Neural crest cell (in vitro differentiated cells): ENCODE results near the gene SND1. TPM values are rescaled to one million over a fixed set of nuclear protein-coding genes. Genes with fewer than 3 reads are reported as not detected.

Experiments
- DNase-seq: peaks from one replicate; pipeline ENCODE4 v3.0.0; 2021; ENCODE audit warnings: low read depth, mixed read lengths, low spot score
- H3K27ac Mint-ChIP-seq: one replicate; pipeline ENCODE4 v1.8.0; 2021; ENCODE audit warnings: mild to moderate bottlenecking, mixed read lengths; ENCODE audit not compliant: unreplicated experiment
- H3K27me3 Mint-ChIP-seq: 2 replicates; pipeline ENCODE4 v1.8.0; 2021; ENCODE audit warnings: low read depth, mild to moderate bottlenecking, mixed read lengths
- H3K36me3 Mint-ChIP-seq: 2 replicates; pipeline ENCODE4 v1.8.0; 2021; ENCODE audit warnings: low read depth, mild to moderate bottlenecking, mixed read lengths
- H3K4me1 Mint-ChIP-seq: 2 replicates; pipeline ENCODE4 v1.8.0; 2021; ENCODE audit warnings: mixed read lengths
- H3K4me3 Mint-ChIP-seq: one replicate; pipeline ENCODE4 v1.8.0; 2021; ENCODE audit warnings: mild to moderate bottlenecking, mixed read lengths
- H3K9me3 Mint-ChIP-seq: 2 replicates; pipeline ENCODE4 v1.8.0; 2021; ENCODE audit warnings: mixed read lengths
- total RNA-seq: library from RNA; stranded (reverse); gene quantifications from 2 replicates; pipeline ENCODE4 v1.2.1, GENCODE V29; 2021
- TF ChIP-seq, protein P1 (sequence below): fragments of 200-600 bp; sonication (generic); conservative IDR thresholded peaks from 2 replicates; pipeline ENCODE4 v1.5.0; 2021; ENCODE audit warnings: antibody characterized with exemption, mild to moderate bottlenecking

The SND1 gene
- total RNA-seq, 1 donor from 2014 or later: 184 TPM

DNA sequence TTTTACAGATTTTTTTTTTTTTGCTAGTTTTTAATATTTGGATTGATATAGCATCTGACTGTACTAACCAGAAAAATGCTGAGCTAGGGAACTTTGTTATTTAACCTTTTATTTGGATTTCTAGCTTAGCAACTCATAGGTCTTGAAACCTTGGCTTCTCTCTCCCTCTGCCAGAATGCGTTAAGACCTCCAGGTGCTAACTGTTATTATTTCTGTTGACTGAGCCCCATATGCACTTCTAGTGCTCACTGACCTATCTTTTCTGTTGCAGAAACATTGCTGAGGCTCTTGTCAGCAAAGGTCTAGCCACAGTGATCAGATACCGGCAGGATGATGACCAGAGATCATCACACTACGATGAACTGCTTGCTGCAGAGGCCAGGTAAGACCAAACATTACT, 235.6 kb downstream of the SND1 start:
- no peak overlapping the region for H3K27ac Mint-ChIP-seq

DNA sequence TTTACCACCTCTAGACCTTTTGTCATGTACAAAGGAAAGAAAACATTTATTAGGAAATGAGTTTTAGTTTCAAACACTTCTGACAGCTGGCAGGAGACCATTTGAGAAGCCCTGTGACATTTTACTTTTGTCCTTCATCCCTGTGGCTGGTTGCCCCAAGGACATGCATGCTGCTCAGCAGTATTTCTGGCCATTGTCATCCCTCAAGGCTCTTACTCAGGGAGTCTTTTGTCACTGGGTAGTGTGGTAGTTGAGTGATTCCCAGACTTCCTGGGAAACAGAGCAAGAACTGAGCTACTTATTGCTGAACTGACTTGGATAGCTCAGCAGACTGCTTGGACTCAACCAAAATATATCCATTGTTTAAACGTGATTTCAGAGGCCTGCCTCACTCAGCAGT, 236.4 kb downstream of the SND1 start:
- H3K4me1 Mint-ChIP-seq: peaks cover 37% of the 10 kb centered on the region
- DNase-seq: no peak
- no peak overlapping the region for H3K27ac Mint-ChIP-seq
- H3K4me3 Mint-ChIP-seq: no peak overlapping the region
- H3K9me3 Mint-ChIP-seq: no peaks in the 10 kb centered on the region
- TF ChIP-seq, protein P1, sequence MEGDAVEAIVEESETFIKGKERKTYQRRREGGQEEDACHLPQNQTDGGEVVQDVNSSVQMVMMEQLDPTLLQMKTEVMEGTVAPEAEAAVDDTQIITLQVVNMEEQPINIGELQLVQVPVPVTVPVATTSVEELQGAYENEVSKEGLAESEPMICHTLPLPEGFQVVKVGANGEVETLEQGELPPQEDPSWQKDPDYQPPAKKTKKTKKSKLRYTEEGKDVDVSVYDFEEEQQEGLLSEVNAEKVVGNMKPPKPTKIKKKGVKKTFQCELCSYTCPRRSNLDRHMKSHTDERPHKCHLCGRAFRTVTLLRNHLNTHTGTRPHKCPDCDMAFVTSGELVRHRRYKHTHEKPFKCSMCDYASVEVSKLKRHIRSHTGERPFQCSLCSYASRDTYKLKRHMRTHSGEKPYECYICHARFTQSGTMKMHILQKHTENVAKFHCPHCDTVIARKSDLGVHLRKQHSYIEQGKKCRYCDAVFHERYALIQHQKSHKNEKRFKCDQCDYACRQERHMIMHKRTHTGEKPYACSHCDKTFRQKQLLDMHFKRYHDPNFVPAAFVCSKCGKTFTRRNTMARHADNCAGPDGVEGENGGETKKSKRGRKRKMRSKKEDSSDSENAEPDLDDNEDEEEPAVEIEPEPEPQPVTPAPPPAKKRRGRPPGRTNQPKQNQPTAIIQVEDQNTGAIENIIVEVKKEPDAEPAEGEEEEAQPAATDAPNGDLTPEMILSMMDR: no peak
- no peaks in the 10 kb centered on the region for H3K27me3 Mint-ChIP-seq
- H3K36me3 Mint-ChIP-seq: peaks cover 26% of the 10 kb centered on the region

More for the DNA sequence above, 235.6 kb downstream of the SND1 start:
- H3K36me3 Mint-ChIP-seq: peaks cover 21% of the 10 kb centered on the region
- no peak overlapping the region for H3K4me3 Mint-ChIP-seq
- TF ChIP-seq, protein P1: no peak
- no peak for DNase-seq
- H3K9me3 Mint-ChIP-seq: no peaks in the 10 kb centered on the region
- H3K27me3 Mint-ChIP-seq: no peaks in the 10 kb centered on the region
- H3K4me1 Mint-ChIP-seq: peaks cover 37% of the 10 kb centered on the region

DNA sequence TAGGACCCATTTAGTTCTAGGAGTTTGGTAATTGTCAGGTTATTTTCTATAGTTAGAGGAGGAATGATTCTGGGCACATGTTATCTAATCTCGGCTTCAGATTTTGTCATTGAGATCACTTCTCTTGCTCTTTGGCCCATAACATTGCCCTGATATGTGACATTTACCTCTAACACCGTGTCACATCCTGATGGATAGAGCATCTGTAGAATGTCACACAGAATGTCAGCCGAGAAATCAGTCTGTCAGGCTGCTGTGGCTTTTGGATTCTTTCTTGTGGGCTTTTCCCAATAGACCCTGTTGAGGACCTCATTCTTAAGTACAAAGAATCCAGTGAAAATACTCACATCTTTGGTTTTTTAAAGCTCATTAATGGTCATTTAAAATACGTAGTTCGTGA, 236.8 kb downstream of the SND1 start:
- H3K4me3 Mint-ChIP-seq: no peak overlapping the region

DNA sequence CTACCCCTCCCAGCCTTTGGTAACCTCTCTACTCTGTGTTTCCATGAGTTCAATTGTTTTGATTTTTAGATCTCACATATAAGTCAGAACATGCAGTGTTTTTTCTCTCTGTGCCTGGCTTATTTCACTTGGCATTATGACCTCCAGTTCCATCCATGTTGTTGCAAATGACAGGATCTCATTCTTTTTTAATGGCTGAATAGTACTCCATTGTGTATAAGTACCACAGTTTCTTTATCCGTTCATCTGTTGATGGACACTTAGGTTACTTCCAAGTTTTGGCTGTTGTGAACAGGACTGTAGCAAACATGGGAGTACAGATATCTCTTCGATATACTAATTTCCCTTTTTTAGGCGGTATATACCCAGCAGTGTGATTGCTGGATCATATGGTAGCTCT, 237.7 kb downstream of the SND1 start:
- TF ChIP-seq, protein P1: no peak
- Mint-ChIP-seq H3K4me3 (no peak overlapping the region), H3K27me3 (no peaks in the 10 kb centered on the region), H3K27ac (no peak overlapping the region), H3K4me1 (peaks cover 37% of the 10 kb centered on the region), H3K36me3 (peaks cover 28% of the 10 kb centered on the region), H3K9me3 (no peaks in the 10 kb centered on the region)
- DNase-seq: no peak

More for the DNA sequence above, 236.8 kb downstream of the SND1 start:
- TF ChIP-seq, protein P1: no peak
- Mint-ChIP-seq H3K27ac (no peak overlapping the region), H3K36me3 (peaks cover 28% of the 10 kb centered on the region), H3K9me3 (no peaks in the 10 kb centered on the region), H3K27me3 (no peaks in the 10 kb centered on the region), H3K4me1 (peaks cover 37% of the 10 kb centered on the region)
- no peak for DNase-seq

DNA sequence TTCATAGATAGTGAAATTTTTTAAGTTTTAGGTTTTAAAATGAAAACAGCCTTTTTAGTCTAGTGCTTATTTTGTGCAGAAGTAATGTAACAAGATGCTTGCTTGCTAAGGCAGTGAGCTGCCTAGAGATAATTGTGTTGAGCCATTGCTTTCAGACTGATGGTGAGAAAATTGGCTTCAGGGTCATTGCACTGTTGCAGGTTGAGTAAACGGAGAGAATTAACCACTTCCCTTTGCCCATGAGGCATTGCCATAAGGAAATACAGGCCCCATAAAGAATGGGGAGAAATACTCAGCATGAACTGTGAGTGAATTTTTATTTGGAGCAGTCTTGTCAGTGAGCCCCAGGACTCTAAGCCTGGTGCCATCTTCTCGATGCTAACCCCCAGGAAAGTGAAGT, 238.7 kb downstream of the SND1 start:
- Mint-ChIP-seq H3K4me1 (peaks cover 31% of the 10 kb centered on the region), H3K27me3 (no peaks in the 10 kb centered on the region), H3K4me3 (no peak overlapping the region), H3K36me3 (peaks cover 28% of the 10 kb centered on the region), H3K27ac (no peak overlapping the region), H3K9me3 (no peaks in the 10 kb centered on the region)
- TF ChIP-seq, protein P1: no peak
- DNase-seq: no peak

DNA sequence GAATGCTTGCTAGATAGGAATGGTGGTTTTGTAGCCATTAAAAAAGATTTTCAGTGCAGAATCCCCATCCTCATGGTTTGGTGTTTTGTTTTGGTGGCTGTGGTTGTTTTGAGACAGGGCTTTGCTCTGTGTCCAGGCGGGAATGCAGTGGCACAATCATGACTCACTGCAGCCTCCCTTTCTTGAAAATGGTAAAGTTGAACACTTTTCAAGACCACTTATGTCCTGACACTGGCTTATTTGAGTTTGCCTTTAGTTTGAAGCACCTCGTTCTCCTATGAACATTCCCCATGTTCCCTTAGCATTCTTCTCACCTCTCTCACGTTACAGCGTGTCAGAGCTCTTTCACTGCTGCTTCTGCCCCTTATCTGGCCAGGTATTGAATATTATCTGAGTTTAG, 239.2 kb downstream of the SND1 start:
- DNase-seq: no peak
- Mint-ChIP-seq H3K4me1 (peaks cover 27% of the 10 kb centered on the region), H3K27ac (no peak overlapping the region), H3K36me3 (peaks cover 28% of the 10 kb centered on the region), H3K9me3 (no peaks in the 10 kb centered on the region), H3K27me3 (no peaks in the 10 kb centered on the region), H3K4me3 (no peak overlapping the region)
- TF ChIP-seq, protein P1: no peak
